Right lobe of liver (tissue), 6 donors: Measurements from ENCODE around the gene KLHL22. TPM values are rescaled to one million over a fixed set of nuclear protein-coding genes. Genes with fewer than 3 reads are reported as not detected.

Experiments
- ATAC-seq, 4 donors: fragments of 200-7000 bp; cut with Tn5 transposase; one replicate each; pipeline ENCODE4 v1.9.1; 2020; ENCODE audit warnings: mild to moderate bottlenecking in 4 of 4, moderate library complexity in 4 of 4
- DNase-seq, 3 donors: peaks; one replicate each; pipeline ENCODE4 v3.0.0-alpha.2; 2020
- H3K27ac ChIP-seq, 3 donors: fragments of 200-600 bp; one replicate each; pipeline ENCODE4 v1.8.0; 2022
- H3K27me3 ChIP-seq, 2 donors: fragments of 200-600 bp; one replicate each; pipeline ENCODE4 v1.8.0; 2022
- H3K36me3 ChIP-seq, 4 donors: fragments of 200-600 bp; sonication (generic) in 1 of 4; one replicate each; pipeline versions ENCODE4 v1.5.1 to v1.8.0; 2017 to 2022; ENCODE audit warnings: control low read depth in 1 of 4
- H3K4me1 ChIP-seq, 4 donors: fragments of 200-600 bp; sonication (generic) in 1 of 4; one replicate each; pipeline versions ENCODE4 v1.5.1 to v1.8.0; 2017 to 2022; ENCODE audit warnings: control low read depth in 1 of 4
- H3K4me3 ChIP-seq, 3 donors: fragments of 200-600 bp; one replicate each; pipeline ENCODE4 v1.8.0; 2022
- H3K9me3 ChIP-seq, 4 donors: fragments of 200-600 bp; sonication (generic) in 1 of 4; one replicate each; pipeline versions ENCODE4 v1.5.1 to v1.8.0; 2017 to 2022; ENCODE audit warnings: control low read depth in 1 of 4
- POLR2A ChIP-seq: fragments of 450-650 bp; IDR thresholded peaks from one replicate; pipeline ENCODE4 v1.6.1; 2017; ENCODE audit warnings: antibody characterized with exemption, mild to moderate bottlenecking
- WGBS: methylation state at CpG from one replicate; pipeline ENCODE4 v1.1.6; 2018; ENCODE audit warnings: low coverage, low lambda C conversion rate; ENCODE audit not compliant: insufficient coverage; ENCODE audit errors: missing lambda C conversion rate; 5-methylcytosine and 5-hydroxymethylcytosine counted together
- intact Hi-C, 2 donors: fragments of 100-400 bp; cut with DNase I; formaldehyde crosslinking; loops; one replicate each; pipeline versions ENCODE4 v1.11.2 to v1.14.1; 2022
- total RNA-seq, 6 experiments: library from RNA; depleted of rRNA in 2 of 6; stranded (reverse); fragments of >200 nt in 2 of 6; fragmentation: NEBNext Ultra II Directional in 3 of 6; extraction: Animal tissue kit (Norgen Biotek cat#: 25700) in 3 of 6; gene quantifications; one replicate each; pipeline versions ENCODE4 v1.1.0 to v1.2.4, GENCODE V29; 2016 to 2023
- TF ChIP-seq, protein P1 (sequence below), 4 donors: fragments of 200-600 bp in 3 of 4; fragments of 450-650 bp in 1 of 4; IDR thresholded peaks; one replicate each; pipeline versions ENCODE4 v1.5.1 to v1.8.0; 2016 to 2022; ENCODE audit warnings: antibody characterized with exemption in 4 of 4, mild to moderate bottlenecking in 2 of 4
- donor health status: DM: no; HTN: yes; CAD: no.
- donor health status: DM: no; HTN: no; CAD: no.
- donor health status: DM: no; HTN: no; CAD: no.
- donor health status: DM: no; HTN: yes; CAD: no.
- donor health status: DM: no; HTN: yes; CAD: no.

KLHL22 gene
- total RNA-seq, 6 experiments from 2014 or later = 9.0 to 14.2 (median 10.2) TPM

GRCh38 chr22:20400606-20401375 is 94.8 kb downstream of the KLHL22 start:
- peaks cover 0 to 6% (median 0%) of the 10 kb centered on the region in 4 donors for H3K36me3 ChIP-seq

GRCh38 chr22:20399866-20400605 is 95.6 kb downstream of the KLHL22 start:
- H3K4me3 ChIP-seq = no peak overlapping the region
- no peak for ATAC-seq
- WGBS = 89% methylated on average over 3 of the region's 4 CpGs
- no peak overlapping the region for H3K27ac ChIP-seq
- no peaks in the 10 kb centered on the region for H3K9me3 ChIP-seq
- peaks cover 0 to 18% (median 4%) of the 10 kb centered on the region in 4 donors for H3K4me1 ChIP-seq
- H3K27me3 ChIP-seq = no peaks in the 10 kb centered on the region
- no peaks in the 10 kb centered on the region for H3K36me3 ChIP-seq
- intact Hi-C loops = no loop called here
- TF ChIP-seq, protein P1, sequence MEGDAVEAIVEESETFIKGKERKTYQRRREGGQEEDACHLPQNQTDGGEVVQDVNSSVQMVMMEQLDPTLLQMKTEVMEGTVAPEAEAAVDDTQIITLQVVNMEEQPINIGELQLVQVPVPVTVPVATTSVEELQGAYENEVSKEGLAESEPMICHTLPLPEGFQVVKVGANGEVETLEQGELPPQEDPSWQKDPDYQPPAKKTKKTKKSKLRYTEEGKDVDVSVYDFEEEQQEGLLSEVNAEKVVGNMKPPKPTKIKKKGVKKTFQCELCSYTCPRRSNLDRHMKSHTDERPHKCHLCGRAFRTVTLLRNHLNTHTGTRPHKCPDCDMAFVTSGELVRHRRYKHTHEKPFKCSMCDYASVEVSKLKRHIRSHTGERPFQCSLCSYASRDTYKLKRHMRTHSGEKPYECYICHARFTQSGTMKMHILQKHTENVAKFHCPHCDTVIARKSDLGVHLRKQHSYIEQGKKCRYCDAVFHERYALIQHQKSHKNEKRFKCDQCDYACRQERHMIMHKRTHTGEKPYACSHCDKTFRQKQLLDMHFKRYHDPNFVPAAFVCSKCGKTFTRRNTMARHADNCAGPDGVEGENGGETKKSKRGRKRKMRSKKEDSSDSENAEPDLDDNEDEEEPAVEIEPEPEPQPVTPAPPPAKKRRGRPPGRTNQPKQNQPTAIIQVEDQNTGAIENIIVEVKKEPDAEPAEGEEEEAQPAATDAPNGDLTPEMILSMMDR (IDR thresholded peaks at IDR 0.05) = no peak
- TF ChIP-seq POLR2A = no peak
- peak in 1 of 3 donors; percentile 34 for DNase-seq

More at GRCh38 chr22:20400606-20401375, 94.8 kb downstream of the KLHL22 start:
- H3K9me3 ChIP-seq = no peaks in the 10 kb centered on the region
- H3K4me1 ChIP-seq = peaks cover 0 to 13% (median 4%) of the 10 kb centered on the region in 4 donors
- intact Hi-C loops = no loop called here
- TF ChIP-seq, protein P1 (IDR thresholded peaks at IDR 0.05) = no peak
- no peak for TF ChIP-seq POLR2A
- H3K4me3 ChIP-seq = no peak overlapping the region
- ATAC-seq (no peak), DNase-seq (peak in 1 of 3 donors; percentile 40)
- WGBS = 89% methylated on average over 6 of the region's 15 CpGs
- no peaks in the 10 kb centered on the region for H3K27me3 ChIP-seq
- no peak overlapping the region for H3K27ac ChIP-seq

DNA sequence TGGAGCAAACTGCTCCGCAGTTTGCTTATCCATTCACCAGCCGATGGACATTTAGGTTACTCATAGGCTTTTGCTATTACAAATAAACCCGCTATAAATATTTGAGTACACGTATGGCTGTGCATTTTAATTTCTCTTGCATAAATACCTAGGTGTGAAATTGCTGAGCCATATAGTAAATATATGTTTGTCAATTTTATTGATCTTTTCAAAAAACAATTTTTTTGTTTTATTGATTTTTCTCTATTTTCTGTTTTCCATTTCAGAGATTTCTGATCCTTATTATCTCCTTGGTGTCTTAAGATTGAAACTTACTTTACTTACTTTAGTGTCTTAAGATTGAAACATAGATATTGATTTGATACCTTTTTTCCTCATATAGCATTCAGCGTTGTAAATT is 97.2 kb downstream of the KLHL22 start:
- DNase-seq (no peak), ATAC-seq (no peak)
- WGBS = 95% methylated on average over 5 of the region's 5 CpGs
- Histone ChIP-seq H3K27me3 (no peaks in the 10 kb centered on the region), H3K4me1 (peaks cover 0 to 26% (median 7%) of the 10 kb centered on the region in 4 donors), H3K9me3 (no peaks in the 10 kb centered on the region), H3K27ac (no peak overlapping the region), H3K4me3 (no peak overlapping the region), H3K36me3 (no peaks in the 10 kb centered on the region)
- TF ChIP-seq, protein P1 (IDR thresholded peaks at IDR 0.05) = no peak
- TF ChIP-seq POLR2A = no peak
- intact Hi-C loops = no loop called here

- DNase-seq (no peak), ATAC-seq (no peak)
- no peak overlapping the region for H3K4me3 ChIP-seq
- no peaks in the 10 kb centered on the region for H3K36me3 ChIP-seq
- TF ChIP-seq, protein P1 (IDR thresholded peaks at IDR 0.05) = no peak
- no peak for TF ChIP-seq POLR2A
- no peak overlapping the region for H3K27ac ChIP-seq
- no peaks in the 10 kb centered on the region for H3K9me3 ChIP-seq
- peaks cover 0 to 24% (median 4%) of the 10 kb centered on the region in 4 donors for H3K4me1 ChIP-seq
- intact Hi-C loops = no loop called here
- no peaks in the 10 kb centered on the region for H3K27me3 ChIP-seq
- 75% methylated on average over 2 of the region's 2 CpGs for WGBS
These were observed 98.1 kb downstream of the KLHL22 start for GRCh38 chr22:20397498-20397897.
